Esophagus squamous epithelium (tissue), 5 donors: ENCODE measurements around the gene MICOS13. TPM values are rescaled to one million over a fixed set of nuclear protein-coding genes. Genes with fewer than 3 reads are reported as not detected.

Source experiments
- DNase-seq: peaks from one replicate; lab custom pipeline; 2025; lab: John Stamatoyannopoulos, UW
- H3K27ac ChIP-seq, 4 donors: fragments of 200-600 bp; sonication (generic); one replicate each; pipeline ENCODE4 v1.5.1; 2016 to 2019; ENCODE audit warnings: mild to moderate bottlenecking in 1 of 4
- H3K27me3 ChIP-seq, 4 donors: fragments of 200-600 bp; sonication (generic); 1 replicate in 3 of 4; 2 replicates in 1 of 4; pipeline versions ENCODE4 v1.5.1 to v1.6.0; 2017 to 2021; ENCODE audit warnings: antibody characterized with exemption in 1 of 4
- H3K36me3 ChIP-seq, 3 donors: fragments of 200-600 bp; sonication (generic); one replicate each; pipeline ENCODE4 v1.5.1; 2016 to 2019
- H3K4me1 ChIP-seq, 3 donors: fragments of 200-600 bp; sonication (generic); one replicate each; pipeline ENCODE4 v1.5.1; 2017 to 2019
- H3K4me3 ChIP-seq, 4 donors: fragments of 200-600 bp; sonication (generic); 1 replicate in 3 of 4; 2 replicates in 1 of 4; pipeline ENCODE4 v1.5.1; 2016 to 2019; ENCODE audit warnings: mild to moderate bottlenecking in 2 of 4, moderate library complexity in 1 of 4
- H3K9me3 ChIP-seq, 3 donors: fragments of 200-600 bp; sonication (generic); one replicate each; pipeline ENCODE4 v1.5.1; 2016 to 2019
- CTCF ChIP-seq, 6 experiments: fragments of 450-650 bp in 4 of 6; fragments of 200-600 bp in 2 of 6; sonication (generic) in 2 of 6; IDR thresholded peaks; one replicate each; pipeline ENCODE4 v1.5.1; 2016 to 2019; ENCODE audit warnings: antibody characterized with exemption in 6 of 6, mild to moderate bottlenecking in 4 of 6, moderate library complexity in 4 of 6
- POLR2A ChIP-seq, 4 donors: fragments of 450-650 bp; IDR thresholded peaks; one replicate each; pipeline ENCODE4 v1.6.1; 2017; ENCODE audit warnings: antibody characterized with exemption in 4 of 4, mild to moderate bottlenecking in 4 of 4, moderate library complexity in 3 of 4
- WGBS, 2 donors: methylation state at CpG; one replicate each; pipeline ENCODE4 v1.1.5; 2018; 5-methylcytosine and 5-hydroxymethylcytosine counted together
- intact Hi-C: fragments of 100-400 bp; cut with DNase I; formaldehyde crosslinking; loops from one replicate; pipeline ENCODE4 v1.15.0; 2022
- total RNA-seq, 4 donors: library from RNA; depleted of rRNA; stranded (reverse); fragments of >200 nt; gene quantifications; one replicate each; pipeline ENCODE4 v1.1.0, GENCODE V29; 2016
- donor health status: DM: yes; HTN: yes; CAD: no.

MICOS13 gene
- total RNA-seq, 4 donors from 2014 or later: 34.0 to 76.3 (median 48.8) TPM

DNA sequence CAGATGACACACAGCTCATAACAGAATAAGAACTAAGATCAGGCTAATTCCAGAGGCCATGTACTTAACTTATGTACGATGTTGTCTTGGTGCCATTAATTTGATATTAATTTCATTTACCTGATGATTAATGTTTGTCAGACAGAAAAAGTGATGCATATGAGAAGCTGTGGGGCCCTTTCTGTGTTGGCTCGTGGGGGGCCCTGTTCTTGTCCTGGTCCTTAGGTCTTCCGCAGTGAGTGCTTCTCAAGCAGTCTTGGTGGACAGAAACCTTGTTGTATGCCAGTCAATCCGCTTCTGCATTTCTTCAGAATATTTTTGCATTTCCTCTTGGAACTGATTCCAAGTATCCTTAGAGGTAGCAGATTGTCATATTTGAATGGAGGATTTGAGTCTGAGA lies 37.3 kb downstream of the MICOS13 start:
- H3K9me3 ChIP-seq: no peaks in the 10 kb centered on the region
- H3K36me3 ChIP-seq: peaks cover 21 to 67% (median 38%) of the 10 kb centered on the region in 3 donors
- WGBS, 2 donors: 66 to 85% methylated on average over 4 of the region's 4 CpGs
- TF ChIP-seq CTCF (IDR thresholded peaks at IDR 0.05): no peak
- no peak for TF ChIP-seq POLR2A (IDR thresholded peaks at IDR 0.05)
- H3K27ac ChIP-seq: no peak overlapping the region
- H3K4me1 ChIP-seq: peaks cover 9 to 53% (median 14%) of the 10 kb centered on the region in 3 donors
- no peak for DNase-seq
- intact Hi-C loops: no loop called here
- H3K4me3 ChIP-seq: no peak overlapping the region
- no peaks in the 10 kb centered on the region for H3K27me3 ChIP-seq

GRCh38 chr19:5642204-5642603 lies 38.1 kb downstream of the MICOS13 start:
- TF ChIP-seq POLR2A (IDR thresholded peaks at IDR 0.05): no peak
- TF ChIP-seq CTCF (IDR thresholded peaks at IDR 0.05): no peak
- Histone ChIP-seq H3K4me3 (no peak overlapping the region), H3K27ac (peak overlapping the region in 1 of 4 donors; percentile 60), H3K9me3 (no peaks in the 10 kb centered on the region), H3K27me3 (no peaks in the 10 kb centered on the region), H3K4me1 (peaks cover 10 to 62% (median 18%) of the 10 kb centered on the region in 3 donors), H3K36me3 (peaks cover 15 to 62% (median 29%) of the 10 kb centered on the region in 3 donors)
- 81 to 83% methylated on average over 2 of the region's 2 CpGs for WGBS, 2 donors
- no peak for DNase-seq
- intact Hi-C loops: no loop called here

- Histone ChIP-seq H3K36me3 (peaks cover 6 to 62% (median 29%) of the 10 kb centered on the region in 3 donors), H3K9me3 (no peaks in the 10 kb centered on the region), H3K27me3 (no peaks in the 10 kb centered on the region), H3K27ac (peak overlapping the region in 3 of 4 donors; percentile 45 to 63 (median 60)), H3K4me3 (no peak overlapping the region), H3K4me1 (peaks cover 10 to 64% (median 19%) of the 10 kb centered on the region in 3 donors)
- WGBS, 2 donors: 41 to 48% methylated on average over 4 of the region's 4 CpGs
- no peak for DNase-seq
- TF ChIP-seq POLR2A (IDR thresholded peaks at IDR 0.05) (no peak), CTCF (IDR thresholded peaks at IDR 0.05) (no peak)
- intact Hi-C loops: no loop called here
These were observed 39.1 kb downstream of the MICOS13 start for GRCh38 chr19:5641171-5641570.

- Histone ChIP-seq H3K4me1 (peaks cover 10 to 90% (median 22%) of the 10 kb centered on the region in 3 donors), H3K27me3 (no peaks in the 10 kb centered on the region), H3K27ac (peak overlapping the region in 1 of 4 donors; percentile 26), H3K36me3 (peaks cover 0 to 37% (median 12%) of the 10 kb centered on the region in 3 donors), H3K4me3 (no peak overlapping the region), H3K9me3 (no peaks in the 10 kb centered on the region)
- no peak for DNase-seq
- TF ChIP-seq CTCF (IDR thresholded peaks at IDR 0.05) (no peak), POLR2A (IDR thresholded peaks at IDR 0.05) (no peak)
- intact Hi-C loops: no loop called here
- 42 to 58% methylated on average over 1 of the region's 1 CpG for WGBS, 2 donors
These were observed 42.3 kb downstream of the MICOS13 start for GRCh38 chr19:5637971-5638370.

- Histone ChIP-seq H3K4me3 (no peak overlapping the region), H3K27me3 (no peaks in the 10 kb centered on the region), H3K4me1 (peaks cover 16 to 90% (median 28%) of the 10 kb centered on the region in 3 donors), H3K27ac (no peak overlapping the region), H3K36me3 (peaks cover 0 to 27% (median 0%) of the 10 kb centered on the region in 3 donors), H3K9me3 (no peaks in the 10 kb centered on the region)
- no peak for DNase-seq
- TF ChIP-seq CTCF (IDR thresholded peaks at IDR 0.05): no peak
- no peak for TF ChIP-seq POLR2A (IDR thresholded peaks at IDR 0.05)
- intact Hi-C loops: no loop called here
- WGBS, 2 donors: 85 to 89% methylated on average over 6 of the region's 6 CpGs
These were observed 44.9 kb downstream of the MICOS13 start for GRCh38 chr19:5635427-5635826.
